Gastroesophageal sphincter (tissue), 3 donors: ENCODE measurements around the gene LONP1.

Source experiments
- CTCF ChIP-seq, 4 experiments: fragments of 200-600 bp in 2 of 4; fragments of 450-650 bp in 2 of 4; sonication (generic) in 1 of 4; IDR thresholded peaks; one replicate each; pipeline ENCODE4 v1.5.1; 2017 to 2019; ENCODE audit warnings: antibody characterized with exemption in 4 of 4, mild to moderate bottlenecking in 2 of 4, moderate library complexity in 2 of 4
- EP300 ChIP-seq: sonication (generic); formaldehyde crosslinking; IDR thresholded peaks from one replicate; pipeline ENCODE4 v1.6.1; 2017; ENCODE audit warnings: antibody characterized with exemption, mild to moderate bottlenecking
- POLR2A ChIP-seq, 2 donors: fragments of 450-650 bp; IDR thresholded peaks; one replicate each; pipeline ENCODE4 v1.6.1; 2017; ENCODE audit warnings: antibody characterized with exemption in 2 of 2, mild to moderate bottlenecking in 2 of 2, moderate library complexity in 1 of 2
- POLR2AphosphoS5 ChIP-seq: sonication (generic); formaldehyde crosslinking; IDR thresholded peaks from one replicate; pipeline ENCODE4 v1.6.1; 2017; ENCODE audit warnings: antibody characterized with exemption

DNA sequence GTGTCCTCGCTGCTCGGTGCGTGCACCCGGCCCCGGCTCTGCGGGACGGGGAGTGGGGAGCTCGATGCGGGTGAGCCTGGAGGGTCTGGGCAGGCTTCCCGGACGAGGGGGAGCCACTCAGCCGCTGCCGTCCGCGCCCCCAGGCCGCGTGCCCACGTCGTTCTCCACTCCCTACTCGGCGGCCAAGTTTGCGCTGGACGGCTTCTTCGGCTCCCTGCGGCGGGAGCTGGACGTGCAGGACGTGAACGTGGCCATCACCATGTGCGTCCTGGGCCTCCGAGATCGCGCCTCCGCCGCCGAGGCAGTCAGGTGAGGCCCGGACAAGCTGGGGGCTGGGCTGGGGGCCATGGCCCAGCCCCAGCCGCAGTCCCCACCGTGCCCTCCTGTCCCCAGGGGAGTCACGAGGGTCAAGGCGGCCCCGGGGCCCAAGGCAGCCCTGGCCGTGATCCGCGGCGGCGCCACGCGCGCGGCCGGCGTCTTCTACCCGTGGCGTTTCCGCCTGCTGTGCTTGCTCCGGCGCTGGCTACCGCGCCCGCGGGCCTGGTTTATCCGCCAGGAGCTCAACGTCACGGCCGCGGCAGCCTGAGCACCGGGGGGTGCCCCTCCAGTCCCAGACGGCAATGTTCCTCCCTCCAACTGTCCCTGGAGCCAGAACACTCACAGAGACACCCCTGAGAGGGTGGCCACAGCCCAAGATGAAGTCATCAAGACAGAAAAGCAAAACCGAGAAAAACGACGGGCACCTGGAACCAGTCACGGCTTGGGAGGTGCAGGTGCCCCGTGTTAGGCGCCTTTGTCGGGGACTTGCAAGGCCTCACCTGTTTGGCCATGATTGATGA is 32.4 kb downstream of the LONP1 start:
- no peak for TF ChIP-seq POLR2A (IDR thresholded peaks at IDR 0.05)
- TF ChIP-seq CTCF (IDR thresholded peaks at IDR 0.05): no peak
- no peak for TF ChIP-seq EP300
- no peak for TF ChIP-seq POLR2AphosphoS5
